Measurements from ENCODE around the gene HMOX1. TPM values are rescaled to one million over a fixed set of nuclear protein-coding genes. Genes with fewer than 3 reads are reported as not detected.

The HMOX1 gene
- total RNA-seq, 1 experiment from 2014 or later = 12.1 TPM

DNA sequence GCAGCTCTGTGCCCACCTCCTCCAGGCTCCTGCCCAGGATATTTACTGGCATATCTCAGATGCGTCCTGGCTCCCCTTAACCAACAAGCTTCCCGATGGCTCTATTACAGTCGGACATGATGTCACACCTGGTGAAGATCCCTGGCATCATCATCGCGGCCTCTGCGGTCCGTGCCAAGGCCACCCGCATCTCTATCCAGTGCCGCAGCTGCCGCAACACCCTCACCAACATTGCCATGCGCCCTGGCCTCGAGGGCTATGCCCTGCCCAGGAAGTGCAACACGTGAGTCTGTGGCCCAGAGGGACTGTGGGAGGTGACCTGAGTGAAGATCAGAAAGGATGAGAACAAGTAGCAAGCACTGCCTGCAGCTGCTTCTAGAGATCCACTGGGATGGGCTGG lies 25.5 kb downstream of the HMOX1 start:
- peaks cover 91% of the 10 kb centered on the region for H3K36me3 Mint-ChIP-seq
- DNase-seq (ENCODE audit: low spot score) (no peak), ATAC-seq (no peak)
- H3K27ac Mint-ChIP-seq = no peak overlapping the region
- no peaks in the 10 kb centered on the region for H3K9me3 Mint-ChIP-seq
- no peaks in the 10 kb centered on the region for H3K27me3 Mint-ChIP-seq (ENCODE audit: low read depth)
- H3K4me1 Mint-ChIP-seq = peaks cover 16% of the 10 kb centered on the region
- ChIA-PET CTCF (no interaction called here), POLR2A (no interaction called here)
- no peak overlapping the region for H3K4me3 Mint-ChIP-seq
- TF ChIP-seq, protein P1, sequence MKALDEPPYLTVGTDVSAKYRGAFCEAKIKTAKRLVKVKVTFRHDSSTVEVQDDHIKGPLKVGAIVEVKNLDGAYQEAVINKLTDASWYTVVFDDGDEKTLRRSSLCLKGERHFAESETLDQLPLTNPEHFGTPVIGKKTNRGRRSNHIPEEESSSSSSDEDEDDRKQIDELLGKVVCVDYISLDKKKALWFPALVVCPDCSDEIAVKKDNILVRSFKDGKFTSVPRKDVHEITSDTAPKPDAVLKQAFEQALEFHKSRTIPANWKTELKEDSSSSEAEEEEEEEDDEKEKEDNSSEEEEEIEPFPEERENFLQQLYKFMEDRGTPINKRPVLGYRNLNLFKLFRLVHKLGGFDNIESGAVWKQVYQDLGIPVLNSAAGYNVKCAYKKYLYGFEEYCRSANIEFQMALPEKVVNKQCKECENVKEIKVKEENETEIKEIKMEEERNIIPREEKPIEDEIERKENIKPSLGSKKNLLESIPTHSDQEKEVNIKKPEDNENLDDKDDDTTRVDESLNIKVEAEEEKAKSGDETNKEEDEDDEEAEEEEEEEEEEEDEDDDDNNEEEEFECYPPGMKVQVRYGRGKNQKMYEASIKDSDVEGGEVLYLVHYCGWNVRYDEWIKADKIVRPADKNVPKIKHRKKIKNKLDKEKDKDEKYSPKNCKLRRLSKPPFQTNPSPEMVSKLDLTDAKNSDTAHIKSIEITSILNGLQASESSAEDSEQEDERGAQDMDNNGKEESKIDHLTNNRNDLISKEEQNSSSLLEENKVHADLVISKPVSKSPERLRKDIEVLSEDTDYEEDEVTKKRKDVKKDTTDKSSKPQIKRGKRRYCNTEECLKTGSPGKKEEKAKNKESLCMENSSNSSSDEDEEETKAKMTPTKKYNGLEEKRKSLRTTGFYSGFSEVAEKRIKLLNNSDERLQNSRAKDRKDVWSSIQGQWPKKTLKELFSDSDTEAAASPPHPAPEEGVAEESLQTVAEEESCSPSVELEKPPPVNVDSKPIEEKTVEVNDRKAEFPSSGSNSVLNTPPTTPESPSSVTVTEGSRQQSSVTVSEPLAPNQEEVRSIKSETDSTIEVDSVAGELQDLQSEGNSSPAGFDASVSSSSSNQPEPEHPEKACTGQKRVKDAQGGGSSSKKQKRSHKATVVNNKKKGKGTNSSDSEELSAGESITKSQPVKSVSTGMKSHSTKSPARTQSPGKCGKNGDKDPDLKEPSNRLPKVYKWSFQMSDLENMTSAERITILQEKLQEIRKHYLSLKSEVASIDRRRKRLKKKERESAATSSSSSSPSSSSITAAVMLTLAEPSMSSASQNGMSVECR (CRISPR knock-in tag; IDR thresholded peaks at IDR 0.05; ENCODE audit: borderline replicate concordance) = no peak
- TF ChIP-seq ZNF423 (CRISPR knock-in tag; IDR thresholded peaks at IDR 0.05) (no peak), FOXK1 (CRISPR knock-in tag; IDR thresholded peaks at IDR 0.05) (no peak), ESRRA (CRISPR knock-in tag; IDR thresholded peaks at IDR 0.05; ENCODE audit: borderline replicate concordance) (0 out of 2 replicates have a peak, but pooled peaks have one; percentile 39), NFATC4 (CRISPR knock-in tag; IDR thresholded peaks at IDR 0.05) (no peak)

DNA sequence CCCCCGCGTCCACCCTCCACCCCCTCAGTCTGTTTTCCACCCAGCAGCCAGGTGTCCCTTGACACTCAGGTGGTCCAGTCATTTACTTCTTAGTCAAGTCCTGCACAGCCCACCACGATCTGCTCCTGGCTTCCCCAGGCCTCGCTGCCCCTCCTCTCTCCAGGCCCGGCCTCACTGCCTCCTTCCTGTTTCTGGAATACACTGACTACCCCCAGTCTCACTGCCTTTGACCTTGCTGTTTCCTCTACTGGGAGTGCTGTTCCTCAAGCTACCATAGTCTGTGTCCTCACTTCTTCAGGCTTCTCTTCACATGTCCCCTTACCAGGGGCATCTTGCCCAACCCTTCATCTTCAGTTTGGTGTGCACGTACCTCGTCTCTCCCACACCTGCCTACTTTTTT lies 26.5 kb downstream of the HMOX1 start:
- POLR2A ChIA-PET = no interaction called here
- H3K36me3 Mint-ChIP-seq = peaks cover 91% of the 10 kb centered on the region
- no peak for TF ChIP-seq NFYB (CRISPR knock-in tag; conservative IDR thresholded peaks at IDR 0.05; ENCODE audit: low read depth)
- TF ChIP-seq ATF1 (CRISPR knock-in tag; IDR thresholded peaks at IDR 0.05) = no peak
- TF ChIP-seq, protein P2, sequence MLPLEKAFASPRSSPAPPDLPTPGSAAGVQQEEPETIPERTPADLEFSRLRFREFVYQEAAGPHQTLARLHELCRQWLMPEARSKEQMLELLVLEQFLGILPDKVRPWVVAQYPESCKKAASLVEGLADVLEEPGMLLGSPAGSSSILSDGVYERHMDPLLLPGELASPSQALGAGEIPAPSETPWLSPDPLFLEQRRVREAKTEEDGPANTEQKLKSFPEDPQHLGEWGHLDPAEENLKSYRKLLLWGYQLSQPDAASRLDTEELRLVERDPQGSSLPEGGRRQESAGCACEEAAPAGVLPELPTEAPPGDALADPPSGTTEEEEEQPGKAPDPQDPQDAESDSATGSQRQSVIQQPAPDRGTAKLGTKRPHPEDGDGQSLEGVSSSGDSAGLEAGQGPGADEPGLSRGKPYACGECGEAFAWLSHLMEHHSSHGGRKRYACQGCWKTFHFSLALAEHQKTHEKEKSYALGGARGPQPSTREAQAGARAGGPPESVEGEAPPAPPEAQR (CRISPR knock-in tag; IDR thresholded peaks at IDR 0.05) = no peak
- no peak for TF ChIP-seq MXD4 (CRISPR knock-in tag; IDR thresholded peaks at IDR 0.05; ENCODE audit: borderline replicate concordance)
- no peak for TF ChIP-seq FOXJ3 (CRISPR knock-in tag; IDR thresholded peaks at IDR 0.05; ENCODE audit: borderline replicate concordance)
- no peak for TF ChIP-seq ESRRA (CRISPR knock-in tag; IDR thresholded peaks at IDR 0.05; ENCODE audit: borderline replicate concordance)
- TF ChIP-seq, protein P3, sequence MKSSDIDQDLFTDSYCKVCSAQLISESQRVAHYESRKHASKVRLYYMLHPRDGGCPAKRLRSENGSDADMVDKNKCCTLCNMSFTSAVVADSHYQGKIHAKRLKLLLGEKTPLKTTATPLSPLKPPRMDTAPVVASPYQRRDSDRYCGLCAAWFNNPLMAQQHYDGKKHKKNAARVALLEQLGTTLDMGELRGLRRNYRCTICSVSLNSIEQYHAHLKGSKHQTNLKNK (CRISPR knock-in tag; IDR thresholded peaks at IDR 0.05) = no peak
- TF ChIP-seq, protein P4, sequence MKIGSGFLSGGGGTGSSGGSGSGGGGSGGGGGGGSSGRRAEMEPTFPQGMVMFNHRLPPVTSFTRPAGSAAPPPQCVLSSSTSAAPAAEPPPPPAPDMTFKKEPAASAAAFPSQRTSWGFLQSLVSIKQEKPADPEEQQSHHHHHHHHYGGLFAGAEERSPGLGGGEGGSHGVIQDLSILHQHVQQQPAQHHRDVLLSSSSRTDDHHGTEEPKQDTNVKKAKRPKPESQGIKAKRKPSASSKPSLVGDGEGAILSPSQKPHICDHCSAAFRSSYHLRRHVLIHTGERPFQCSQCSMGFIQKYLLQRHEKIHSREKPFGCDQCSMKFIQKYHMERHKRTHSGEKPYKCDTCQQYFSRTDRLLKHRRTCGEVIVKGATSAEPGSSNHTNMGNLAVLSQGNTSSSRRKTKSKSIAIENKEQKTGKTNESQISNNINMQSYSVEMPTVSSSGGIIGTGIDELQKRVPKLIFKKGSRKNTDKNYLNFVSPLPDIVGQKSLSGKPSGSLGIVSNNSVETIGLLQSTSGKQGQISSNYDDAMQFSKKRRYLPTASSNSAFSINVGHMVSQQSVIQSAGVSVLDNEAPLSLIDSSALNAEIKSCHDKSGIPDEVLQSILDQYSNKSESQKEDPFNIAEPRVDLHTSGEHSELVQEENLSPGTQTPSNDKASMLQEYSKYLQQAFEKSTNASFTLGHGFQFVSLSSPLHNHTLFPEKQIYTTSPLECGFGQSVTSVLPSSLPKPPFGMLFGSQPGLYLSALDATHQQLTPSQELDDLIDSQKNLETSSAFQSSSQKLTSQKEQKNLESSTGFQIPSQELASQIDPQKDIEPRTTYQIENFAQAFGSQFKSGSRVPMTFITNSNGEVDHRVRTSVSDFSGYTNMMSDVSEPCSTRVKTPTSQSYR (CRISPR knock-in tag; IDR thresholded peaks at IDR 0.05) = no peak
- TF ChIP-seq, protein P5, sequence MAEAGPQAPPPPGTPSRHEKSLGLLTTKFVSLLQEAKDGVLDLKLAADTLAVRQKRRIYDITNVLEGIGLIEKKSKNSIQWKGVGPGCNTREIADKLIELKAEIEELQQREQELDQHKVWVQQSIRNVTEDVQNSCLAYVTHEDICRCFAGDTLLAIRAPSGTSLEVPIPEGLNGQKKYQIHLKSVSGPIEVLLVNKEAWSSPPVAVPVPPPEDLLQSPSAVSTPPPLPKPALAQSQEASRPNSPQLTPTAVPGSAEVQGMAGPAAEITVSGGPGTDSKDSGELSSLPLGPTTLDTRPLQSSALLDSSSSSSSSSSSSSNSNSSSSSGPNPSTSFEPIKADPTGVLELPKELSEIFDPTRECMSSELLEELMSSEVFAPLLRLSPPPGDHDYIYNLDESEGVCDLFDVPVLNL (CRISPR knock-in tag; IDR thresholded peaks at IDR 0.05; ENCODE audit: borderline replicate concordance, low read depth) = no peak
- no peak for TF ChIP-seq IRF2 (CRISPR knock-in tag; IDR thresholded peaks at IDR 0.05; ENCODE audit: borderline replicate concordance, low read depth)
- no peak for TF ChIP-seq SOX15 (CRISPR knock-in tag; IDR thresholded peaks at IDR 0.05)
- TF ChIP-seq TEAD1 (CRISPR knock-in tag; IDR thresholded peaks at IDR 0.05) = no peak
- TF ChIP-seq, protein P6, sequence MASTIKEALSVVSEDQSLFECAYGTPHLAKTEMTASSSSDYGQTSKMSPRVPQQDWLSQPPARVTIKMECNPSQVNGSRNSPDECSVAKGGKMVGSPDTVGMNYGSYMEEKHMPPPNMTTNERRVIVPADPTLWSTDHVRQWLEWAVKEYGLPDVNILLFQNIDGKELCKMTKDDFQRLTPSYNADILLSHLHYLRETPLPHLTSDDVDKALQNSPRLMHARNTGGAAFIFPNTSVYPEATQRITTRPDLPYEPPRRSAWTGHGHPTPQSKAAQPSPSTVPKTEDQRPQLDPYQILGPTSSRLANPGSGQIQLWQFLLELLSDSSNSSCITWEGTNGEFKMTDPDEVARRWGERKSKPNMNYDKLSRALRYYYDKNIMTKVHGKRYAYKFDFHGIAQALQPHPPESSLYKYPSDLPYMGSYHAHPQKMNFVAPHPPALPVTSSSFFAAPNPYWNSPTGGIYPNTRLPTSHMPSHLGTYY (CRISPR knock-in tag; IDR thresholded peaks at IDR 0.05) = no peak
- TF ChIP-seq ZNF423 (CRISPR knock-in tag; IDR thresholded peaks at IDR 0.05) = no peak
- no peak for TF ChIP-seq RELA (CRISPR knock-in tag; IDR thresholded peaks at IDR 0.05; ENCODE audit: borderline replicate concordance)
- peaks cover 7% of the 10 kb centered on the region; the same call in 1 of the 2 replicates for H3K4me1 Mint-ChIP-seq
- H3K4me3 Mint-ChIP-seq = no peak overlapping the region
- H3K27ac Mint-ChIP-seq = peak overlapping the region; percentile 3; the same call in 1 of the 2 replicates
- no peaks in the 10 kb centered on the region for H3K9me3 Mint-ChIP-seq
- ATAC-seq (no peak), DNase-seq (ENCODE audit: low spot score) (no peak)
- no peaks in the 10 kb centered on the region for H3K27me3 Mint-ChIP-seq (ENCODE audit: low read depth)
- CTCF ChIA-PET = interaction anchor here (1.2 kb wide), 1 partner anchor 24 kb away, joined by 3 read pairs; no protein-coding TSS in a partner anchor

Data from WTC11 (cell line).